Upper lobe of right lung (tissue), 1 donor: ENCODE results near the gene MCUR1. TPM values are rescaled to one million over a fixed set of nuclear protein-coding genes. Genes with fewer than 3 reads are reported as not detected.
"Not testable (repeated sequence)": the region's sequence is repeated elsewhere in the genome, so short reads cannot be mapped to it uniquely, and the experiment has no call there.

Experiments
- ATAC-seq: fragments of 200-7000 bp; cut with Tn5 transposase; one replicate; pipeline ENCODE4 v1.9.1; 2020; ENCODE audit warnings: mild to moderate bottlenecking, moderate library complexity
- DNase-seq: peaks from one replicate; pipeline ENCODE4 v3.0.0-alpha.2; 2020
- H3K27ac ChIP-seq: fragments of 200-600 bp; one replicate; pipeline ENCODE4 v1.8.0; 2022
- H3K27me3 ChIP-seq: fragments of 200-600 bp; one replicate; pipeline ENCODE4 v1.8.0; 2022; ENCODE audit warnings: mild to moderate bottlenecking
- H3K36me3 ChIP-seq: fragments of 200-600 bp; one replicate; pipeline ENCODE4 v1.8.0; 2022
- H3K4me1 ChIP-seq: fragments of 200-600 bp; one replicate; pipeline ENCODE4 v1.8.0; 2022
- H3K4me3 ChIP-seq: fragments of 200-600 bp; one replicate; pipeline ENCODE4 v1.8.0; 2022; ENCODE audit warnings: mild to moderate bottlenecking
- H3K9me3 ChIP-seq: fragments of 200-600 bp; one replicate; pipeline ENCODE4 v1.8.0; 2022
- CTCF ChIP-seq: fragments of 200-600 bp; IDR thresholded peaks from one replicate; pipeline ENCODE4 v1.8.0; 2022; ENCODE audit warnings: antibody characterized with exemption
- intact Hi-C: fragments of 100-400 bp; cut with DNase I; formaldehyde crosslinking; loops from one replicate; pipeline ENCODE4 v1.11.0; 2022
- total RNA-seq: library from RNA; stranded (reverse); fragmentation: NEBNext Ultra II Directional; extraction: Animal tissue kit (Norgen Biotek cat#: 25700); gene quantifications from one replicate; pipeline ENCODE4 v1.2.1, GENCODE V29; 2021
- donor health status: DM: no; HTN: yes; CAD: no; lungs with severe emphysema.

The MCUR1 gene
- total RNA-seq, 1 donor from 2014 or later, result 35.0 TPM

GRCh38 chr6:13846841-13847240 lies 32.5 kb upstream of the MCUR1 start:
- TF ChIP-seq CTCF, result no peak
- no peak overlapping the region for H3K27ac ChIP-seq

GRCh38 chr6:13841936-13842335 lies 27.6 kb upstream of the MCUR1 start:
- Histone ChIP-seq H3K4me1 (no peaks in the 10 kb centered on the region), H3K27me3 (no peaks in the 10 kb centered on the region), H3K4me3 (no peak overlapping the region), H3K9me3 (no peaks in the 10 kb centered on the region), H3K27ac (no peak overlapping the region), H3K36me3 (no peaks in the 10 kb centered on the region)
- no peak for ATAC-seq
- no peak for TF ChIP-seq CTCF
- intact Hi-C loops, result no loop called here
- DNase-seq, result no peak

More at GRCh38 chr6:13846841-13847240, 32.5 kb upstream of the MCUR1 start:
- ATAC-seq, result no peak
- no peaks in the 10 kb centered on the region for H3K9me3 ChIP-seq
- DNase-seq, result no peak
- H3K27me3 ChIP-seq, result no peaks in the 10 kb centered on the region
- no peak overlapping the region for H3K4me3 ChIP-seq
- H3K4me1 ChIP-seq, result peaks cover 5% of the 10 kb centered on the region
- H3K36me3 ChIP-seq, result no peaks in the 10 kb centered on the region
- intact Hi-C loops, result no loop called here

DNA sequence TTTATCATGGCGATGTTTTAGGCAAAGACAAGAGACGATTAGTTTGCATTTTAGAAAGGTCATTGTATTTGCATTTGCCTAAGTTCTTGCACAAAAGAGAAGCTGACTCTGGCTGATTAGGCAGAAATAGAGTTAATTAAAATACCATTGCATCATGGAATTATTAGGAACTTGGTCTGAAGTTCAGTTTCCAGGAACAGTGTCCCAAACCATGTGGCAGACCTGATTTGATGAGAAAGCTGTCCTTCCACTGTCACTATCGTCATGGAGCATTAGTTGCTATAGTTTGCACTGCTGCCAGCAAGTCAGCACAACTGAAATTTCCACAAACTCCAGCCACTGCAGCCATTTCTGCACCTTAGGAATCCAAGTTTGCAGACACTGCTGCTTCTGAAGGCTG lies 24.3 kb upstream of the MCUR1 start:
- no peak overlapping the region for H3K4me3 ChIP-seq
- H3K27ac ChIP-seq, result no peak overlapping the region
- H3K9me3 ChIP-seq, result no peaks in the 10 kb centered on the region
- ATAC-seq (no peak), DNase-seq (no peak)
- no peaks in the 10 kb centered on the region for H3K36me3 ChIP-seq
- H3K4me1 ChIP-seq, result no peaks in the 10 kb centered on the region
- intact Hi-C loops, result no loop called here
- no peaks in the 10 kb centered on the region for H3K27me3 ChIP-seq
- no peak for TF ChIP-seq CTCF

DNA sequence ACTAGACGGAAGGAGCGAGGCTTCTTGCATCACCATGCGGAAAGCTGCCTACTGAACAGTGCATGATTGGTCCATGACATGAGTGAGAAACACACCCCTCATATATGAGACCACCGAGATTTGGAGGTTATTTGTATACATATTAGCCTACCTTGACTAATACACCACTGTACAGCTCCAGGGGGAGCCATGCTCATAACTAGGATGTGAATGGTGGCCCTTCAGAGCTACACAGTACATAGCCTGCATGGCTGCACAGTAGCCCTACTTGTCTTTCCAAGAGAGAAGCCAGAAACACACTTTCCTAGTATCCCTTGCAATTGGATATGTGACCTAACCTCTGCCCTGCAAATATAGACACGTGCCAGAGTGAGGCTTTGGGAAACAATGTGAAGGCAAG lies 21.8 kb upstream of the MCUR1 start:
- DNase-seq, result no peak
- no peaks in the 10 kb centered on the region for H3K4me1 ChIP-seq
- H3K27ac ChIP-seq, result no peak overlapping the region
- no peak for ATAC-seq
- no peak for TF ChIP-seq CTCF
- H3K9me3 ChIP-seq, result no peaks in the 10 kb centered on the region
- H3K36me3 ChIP-seq, result no peaks in the 10 kb centered on the region
- intact Hi-C loops, result no loop called here
- H3K4me3 ChIP-seq, result no peak overlapping the region
- H3K27me3 ChIP-seq, result no peaks in the 10 kb centered on the region

DNA sequence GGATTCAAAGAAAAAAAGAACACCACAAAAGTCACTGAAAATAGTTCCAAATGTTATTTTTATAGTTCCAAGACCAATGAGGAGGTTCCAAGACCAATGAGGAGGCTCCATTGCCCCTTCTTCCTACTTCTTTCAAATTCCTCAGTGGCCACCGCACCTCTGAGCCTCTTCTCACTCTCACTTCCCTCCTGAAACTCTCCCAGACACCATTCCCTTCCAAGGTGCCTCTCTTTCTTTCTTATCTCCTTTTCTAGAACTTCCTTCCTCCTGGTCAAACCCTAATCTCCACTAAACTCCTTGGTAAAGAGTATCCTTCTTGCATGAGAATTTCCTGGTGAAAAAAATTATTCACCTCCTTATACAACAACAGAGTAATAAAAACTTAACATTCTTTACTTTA lies 20.4 kb upstream of the MCUR1 start:
- Histone ChIP-seq H3K36me3 (no peaks in the 10 kb centered on the region), H3K27me3 (no peaks in the 10 kb centered on the region), H3K27ac (no peak overlapping the region), H3K9me3 (no peaks in the 10 kb centered on the region), H3K4me1 (no peaks in the 10 kb centered on the region), H3K4me3 (no peak overlapping the region)
- intact Hi-C loops, result no loop called here
- DNase-seq (no peak), ATAC-seq (no peak)
- no peak for TF ChIP-seq CTCF

GRCh38 chr6:13834018-13834417 lies 19.7 kb upstream of the MCUR1 start:
- H3K27me3 ChIP-seq, H3K4me1 ChIP-seq, ATAC-seq, intact Hi-C loops, H3K36me3 ChIP-seq, H3K27ac ChIP-seq, H3K9me3 ChIP-seq, DNase-seq, H3K4me3 ChIP-seq: not testable (repeated sequence)
